AG09309 (cell line): ENCODE data around the gene FHL2.

Experiments
- DNase-seq: peaks from one replicate; pipeline ENCODE4 v3.0.0-alpha.2; 2010; ENCODE audit warnings: low read depth
- H3K4me3 ChIP-seq: 2 replicates; pipeline ENCODE4 v1.5.1; 2011; ENCODE audit warnings: mild to moderate bottlenecking, low read depth, low read length, moderate library complexity; ENCODE audit not compliant: control insufficient read depth
- CTCF ChIP-seq: IDR thresholded peaks from 2 replicates; pipeline ENCODE4 v1.5.1; 2011; ENCODE audit warnings: mild to moderate bottlenecking, low read depth, low read length, inconsistent platforms; ENCODE audit not compliant: insufficient read depth, control insufficient read depth; ENCODE audit errors: missing control alignments

FHL2 gene

GRCh38 chr2:105398336-105399206, at the start of gene FHL2:
Gene FHL2 (minus strand): TSS chr2:105399051. CDS start chr2:105386516, 12,535 bp downstream.
- TF ChIP-seq CTCF, result peak; percentile 28
- no peak for DNase-seq
- H3K4me3 ChIP-seq, result peak within 1 kb of the TSS; percentile 65

GRCh38 chr2:105447476-105447875, 48.6 kb upstream of the FHL2 start:
- no peak for DNase-seq
- H3K4me3 ChIP-seq, result no peak overlapping the region
- no peak for TF ChIP-seq CTCF

- H3K4me3 ChIP-seq, result no peak overlapping the region
- no peak for DNase-seq
- no peak for TF ChIP-seq CTCF
These were observed 47.6 kb upstream of the FHL2 start for GRCh38 chr2:105446501-105446900.

GRCh38 chr2:105445976-105446375, 47.1 kb upstream of the FHL2 start:
- no peak for DNase-seq
- TF ChIP-seq CTCF, result no peak
- no peak overlapping the region for H3K4me3 ChIP-seq

- no peak overlapping the region for H3K4me3 ChIP-seq
- DNase-seq, result no peak
- TF ChIP-seq CTCF, result no peak
These were observed 46.6 kb upstream of the FHL2 start for GRCh38 chr2:105445498-105445897.

GRCh38 chr2:105443617-105444598, 45.1 kb upstream of the FHL2 start:
- DNase-seq, result no peak

More at GRCh38 chr2:105443617-105444598, 45.1 kb upstream of the FHL2 start:
- TF ChIP-seq CTCF, result no peak
- H3K4me3 ChIP-seq, result no peak overlapping the region
